Measurements from ENCODE around the gene KRTAP9-7.

KRTAP9-7 gene

GRCh38 chr17:41278176-41278955 lies 2.9 kb downstream of the KRTAP9-7 start:
- DNase-seq = no peak

DNA sequence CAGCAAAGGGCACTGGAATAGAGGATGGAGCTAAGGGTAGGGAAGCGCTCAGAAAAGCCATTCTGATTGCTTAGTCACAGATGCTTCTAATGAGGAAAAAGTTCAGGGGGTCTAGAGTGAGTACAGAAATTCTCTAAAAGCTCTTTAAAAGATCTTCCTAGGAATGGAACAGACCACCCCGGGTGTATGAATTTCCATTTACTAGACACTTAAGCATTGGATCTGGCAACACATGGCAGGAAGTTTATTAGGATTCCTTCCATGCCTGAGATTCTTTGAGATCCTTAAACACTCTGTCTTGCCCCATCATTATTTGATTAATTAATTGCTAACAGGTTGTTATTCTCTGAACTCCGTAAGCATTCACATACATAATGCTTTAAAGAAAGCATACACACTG lies 8.5 kb downstream of the KRTAP9-7 start:
- DNase-seq = no peak

DNA sequence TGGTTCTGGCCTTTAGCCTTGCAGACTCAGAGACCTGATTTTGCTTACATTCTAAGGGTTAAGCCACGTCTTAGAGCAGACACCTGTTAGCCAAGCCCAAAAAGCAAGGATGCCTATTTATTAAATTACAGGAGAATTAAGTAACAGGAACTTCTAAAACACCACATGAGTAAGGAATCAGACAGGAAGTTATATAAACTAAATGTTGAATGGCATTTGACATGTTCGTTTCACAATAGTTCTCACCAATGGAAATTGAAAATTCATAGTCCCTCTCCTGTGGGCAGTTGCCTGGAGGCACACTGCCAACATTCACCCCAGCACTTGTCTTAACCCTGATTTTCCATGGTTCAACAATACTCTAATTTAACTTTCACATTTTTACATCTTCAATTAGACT lies 9.0 kb downstream of the KRTAP9-7 start:
- no peak for DNase-seq

- no peak for DNase-seq
Measured at GRCh38 chr17:41287050-41287449, 11.6 kb downstream of the KRTAP9-7 start.

GRCh38 chr17:41294016-41294415 lies 18.5 kb downstream of the KRTAP9-7 start:
- no peak for DNase-seq

GRCh38 chr17:41296846-41297245 lies 21.3 kb downstream of the KRTAP9-7 start:
- no peak for DNase-seq

DNA sequence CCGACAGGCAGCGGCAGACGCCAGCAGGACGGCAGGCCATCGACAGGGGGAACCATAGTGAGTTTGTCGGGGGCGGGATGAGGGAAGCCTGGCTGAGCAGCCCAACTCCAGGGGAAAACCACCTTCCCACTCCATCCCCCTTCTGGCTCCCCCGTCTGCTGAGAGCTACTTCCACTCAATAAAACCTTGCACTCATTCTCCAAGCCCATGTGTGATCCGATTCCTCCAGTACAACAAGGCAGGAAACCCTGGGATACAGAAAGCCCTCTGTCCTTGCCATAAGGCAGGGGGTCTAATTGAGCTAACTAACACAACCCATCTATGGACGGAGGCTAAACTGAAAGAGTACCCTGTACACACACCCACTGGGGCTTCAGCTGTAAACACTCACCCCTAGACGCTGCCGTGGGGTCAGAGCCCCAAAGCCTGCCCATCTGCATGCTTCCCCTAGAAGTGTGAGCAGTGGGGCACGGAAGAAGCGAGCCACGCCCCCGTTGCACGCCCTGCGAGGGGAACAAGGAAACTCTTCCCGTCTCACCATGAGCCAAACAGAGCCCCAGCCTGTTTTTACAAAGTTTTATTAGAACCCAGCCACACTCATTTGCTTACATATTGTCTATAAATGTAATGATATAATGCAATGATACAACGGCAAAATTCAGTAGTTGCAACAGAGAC lies 23.1 kb downstream of the KRTAP9-7 start:
- no peak for DNase-seq

DNA sequence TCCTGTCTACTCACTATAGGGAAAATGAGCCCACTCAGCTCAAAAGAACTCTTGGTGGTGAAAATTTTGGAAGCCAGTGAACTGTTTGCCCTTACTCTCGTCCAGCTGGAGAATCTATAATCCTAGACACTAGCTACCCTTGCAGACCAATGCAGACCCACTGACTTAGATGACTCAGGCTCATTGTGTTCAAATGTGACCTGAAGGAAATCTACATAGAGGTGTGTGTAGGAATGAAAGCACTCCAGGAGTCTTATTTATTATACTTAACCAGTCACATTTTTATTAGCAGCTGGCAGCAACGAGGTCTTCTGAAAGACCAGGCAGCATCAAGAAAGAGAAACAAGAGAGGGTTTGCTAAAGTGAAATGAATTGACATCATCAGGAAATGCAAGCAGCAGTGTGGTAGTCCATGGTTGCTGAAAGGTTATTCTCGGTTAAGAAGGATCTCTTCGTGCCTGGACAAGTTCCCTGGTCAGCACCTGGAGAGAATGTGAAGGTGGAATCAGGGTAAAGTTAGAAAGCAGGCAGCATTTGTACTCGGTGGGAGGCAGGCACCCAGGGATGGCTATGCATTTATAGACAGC lies 25.8 kb downstream of the KRTAP9-7 start:
- DNase-seq = no peak

DNA sequence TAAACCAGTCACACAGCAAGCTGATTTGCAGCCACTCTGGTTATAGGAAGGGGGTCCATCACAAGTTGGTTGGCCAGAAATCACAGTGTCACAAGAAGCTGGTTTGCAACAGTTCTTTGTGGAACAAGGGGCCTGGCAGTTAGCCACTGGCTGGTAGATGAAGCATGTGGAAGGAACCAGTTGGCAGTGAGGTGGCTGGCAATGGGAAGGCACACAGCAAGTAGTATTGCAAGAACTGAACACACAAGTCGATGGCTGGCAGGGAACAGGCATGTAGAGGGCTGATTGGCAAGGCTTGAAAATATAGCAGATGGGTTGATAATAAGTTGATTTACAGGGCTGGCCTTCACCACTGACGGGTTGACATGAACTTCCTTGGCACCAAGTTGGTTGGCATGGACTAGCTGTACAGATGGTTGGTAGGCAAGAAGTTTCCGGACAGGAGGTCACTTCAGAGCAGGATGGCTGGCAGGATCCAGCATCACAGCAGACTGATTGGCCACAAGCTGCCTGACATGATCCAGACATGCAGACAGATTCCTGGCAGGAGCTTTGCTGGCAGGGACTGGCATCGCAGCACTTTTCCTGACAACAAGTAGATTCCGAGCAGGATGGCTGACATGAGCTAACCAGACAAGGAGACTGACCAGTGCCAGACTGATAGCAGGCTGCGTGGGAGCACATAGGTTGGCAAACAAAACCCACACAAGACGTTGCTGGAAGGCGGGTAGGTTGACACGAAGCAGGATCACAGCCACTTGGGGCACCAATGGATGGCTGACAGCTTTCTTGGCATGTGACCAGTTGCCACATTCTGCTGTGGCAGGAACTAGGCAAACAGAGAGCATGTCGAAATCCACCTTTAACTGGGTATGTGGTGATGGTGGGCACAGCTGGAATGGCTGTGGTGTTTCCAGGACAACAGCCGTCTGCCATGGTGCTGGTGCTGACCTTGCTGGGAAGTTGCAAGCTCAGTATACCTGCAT lies 26.7 kb downstream of the KRTAP9-7 start, which contains the start of gene KRTAP29-1:
Gene KRTAP29-1 (minus strand): TSS at position 936 of the 986 bp plus-strand sequence. CDS start 0 bp downstream, at position 936.
- no peak for DNase-seq

- DNase-seq = no peak
Measured at GRCh38 chr17:41302981-41303380, 27.5 kb downstream of the KRTAP9-7 start.

DNA sequence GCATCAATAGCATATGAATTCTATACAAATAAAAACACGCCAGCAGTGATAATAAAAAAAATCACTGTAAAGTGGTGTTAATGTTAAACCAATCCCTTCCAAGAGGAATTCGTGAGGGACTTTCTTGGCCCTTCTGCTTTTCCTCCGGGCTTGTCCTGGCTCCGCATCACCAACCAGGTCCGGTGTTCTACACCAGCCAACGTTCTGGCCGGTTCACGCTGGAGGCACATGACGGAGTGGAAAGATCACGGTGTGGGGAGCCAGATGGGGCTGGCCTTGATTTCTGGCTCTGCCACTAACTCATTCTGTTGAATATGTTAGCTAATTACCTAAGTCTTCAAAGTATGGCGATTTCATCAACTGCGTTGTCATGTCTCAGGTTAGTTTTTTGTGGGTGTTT lies 28.6 kb downstream of the KRTAP9-7 start:
- no peak for DNase-seq

DNA sequence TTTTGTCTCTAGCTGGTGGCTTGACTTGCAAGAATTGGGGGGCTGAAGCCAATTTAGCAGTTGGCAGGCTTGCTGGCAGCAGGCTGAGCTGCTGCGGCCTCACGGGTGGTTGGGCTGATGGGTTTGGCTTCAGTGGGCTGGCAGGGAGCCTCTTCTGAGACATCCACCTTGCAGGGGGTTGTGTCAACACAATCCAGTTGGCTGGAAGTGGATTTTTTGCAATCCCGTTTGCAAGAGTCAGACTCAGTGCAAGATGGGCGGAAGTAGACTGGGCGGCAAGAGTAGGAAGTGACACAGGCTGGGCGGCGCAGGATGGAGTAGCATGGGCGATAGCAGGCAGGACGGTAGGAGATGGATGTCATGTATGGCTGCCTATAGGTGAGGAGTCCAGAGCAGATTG lies 32.1 kb downstream of the KRTAP9-7 start:
- DNase-seq = no peak

- DNase-seq = peak; percentile 56
Measured at GRCh38 chr17:41308251-41308917, 32.9 kb downstream of the KRTAP9-7 start.

- DNase-seq = peak; percentile 34
Measured at GRCh38 chr17:41308918-41309359, 33.4 kb downstream of the KRTAP9-7 start, which contains the start of gene KRTAP16-1. TSS of gene KRTAP16-1 (minus strand) at chr17:41309309. CDS start at chr17:41309253, 56 bp downstream.

- DNase-seq = no peak
Measured at GRCh38 chr17:41311111-41311510, 35.6 kb downstream of the KRTAP9-7 start.

DNA sequence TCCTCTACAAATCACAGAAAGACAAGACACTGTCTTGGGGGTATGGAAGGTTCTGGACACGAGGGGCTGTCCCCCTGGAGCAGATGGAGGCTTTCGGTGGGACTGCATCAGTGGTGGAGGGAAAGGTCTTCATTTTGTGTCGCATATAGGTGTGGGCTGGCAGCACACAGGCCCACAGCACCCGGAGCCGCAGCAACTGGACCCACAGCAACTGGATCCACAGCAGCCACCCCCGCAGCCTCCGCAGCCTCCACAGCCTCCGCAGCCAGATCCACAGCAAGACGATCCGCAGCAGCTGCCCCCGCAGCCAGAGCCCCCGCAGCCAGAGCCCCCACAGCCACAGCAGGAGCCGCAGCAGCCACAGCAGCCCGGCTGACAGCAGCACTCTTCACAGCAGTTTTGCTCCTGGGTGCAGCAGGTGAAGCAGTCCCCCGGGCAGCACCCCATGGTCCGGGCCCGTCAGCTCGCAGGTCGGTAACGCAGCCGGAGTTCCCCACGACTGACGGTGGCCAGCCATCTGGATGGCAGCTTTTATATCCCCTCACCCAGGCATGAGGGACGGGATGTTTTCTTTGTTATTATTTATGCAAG lies 39.8 kb downstream of the KRTAP9-7 start, which contains the start of gene KRTAP17-1:
Gene KRTAP17-1 (minus strand): TSS at position 507 of the 591 bp plus-strand sequence. CDS start 60 bp downstream, at position 447.
- DNase-seq = no peak

DNA sequence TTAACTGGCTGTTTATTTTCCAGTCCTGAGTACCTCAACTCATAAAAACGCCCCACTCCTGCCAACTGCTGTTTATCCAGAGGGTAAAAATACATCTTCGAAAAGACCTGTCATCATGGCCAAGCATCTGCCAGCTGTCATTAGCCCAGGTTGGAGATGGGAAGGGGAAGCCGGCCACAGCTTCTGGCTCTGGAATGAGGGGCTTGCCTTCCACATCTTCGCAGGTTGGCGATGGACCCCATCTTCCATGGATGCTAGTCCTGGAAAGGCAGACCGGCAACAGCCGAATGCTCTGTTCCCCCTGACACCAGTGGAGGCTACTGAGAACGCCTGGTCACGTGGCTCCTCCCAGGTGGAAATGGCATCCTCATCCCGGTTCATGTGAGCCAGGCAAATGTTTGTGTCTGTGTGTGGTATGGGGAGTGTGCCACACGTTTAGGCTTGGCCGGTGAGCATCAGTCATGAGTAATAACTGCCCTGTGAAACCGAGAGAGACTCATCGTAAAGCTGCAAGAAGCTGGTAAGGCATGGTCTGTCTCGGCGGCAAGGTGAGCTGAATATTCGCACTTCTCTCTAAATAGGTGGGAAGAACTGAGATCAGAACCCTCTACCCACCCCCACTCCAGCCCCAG lies 40.4 kb downstream of the KRTAP9-7 start:
- no peak for DNase-seq

DNA sequence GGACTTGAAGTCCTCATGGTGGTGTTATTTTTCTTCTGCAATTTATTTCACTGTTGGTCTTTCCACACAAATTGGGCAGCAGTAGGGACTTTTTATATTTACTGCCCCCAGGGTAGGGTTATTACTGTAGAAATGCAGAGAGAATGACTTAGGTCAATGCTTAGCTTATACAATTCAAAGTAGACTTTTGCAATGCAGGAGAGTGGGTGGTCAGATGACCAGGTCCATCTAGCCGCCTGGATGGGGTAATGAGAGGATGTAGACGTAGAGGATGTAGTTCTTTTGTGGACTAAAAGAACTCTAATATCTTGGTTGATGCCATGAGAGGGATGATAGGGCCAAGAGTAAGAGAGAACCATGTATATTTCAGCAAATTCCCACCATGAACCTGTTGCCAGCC lies 42.7 kb downstream of the KRTAP9-7 start:
- DNase-seq = no peak

DNA sequence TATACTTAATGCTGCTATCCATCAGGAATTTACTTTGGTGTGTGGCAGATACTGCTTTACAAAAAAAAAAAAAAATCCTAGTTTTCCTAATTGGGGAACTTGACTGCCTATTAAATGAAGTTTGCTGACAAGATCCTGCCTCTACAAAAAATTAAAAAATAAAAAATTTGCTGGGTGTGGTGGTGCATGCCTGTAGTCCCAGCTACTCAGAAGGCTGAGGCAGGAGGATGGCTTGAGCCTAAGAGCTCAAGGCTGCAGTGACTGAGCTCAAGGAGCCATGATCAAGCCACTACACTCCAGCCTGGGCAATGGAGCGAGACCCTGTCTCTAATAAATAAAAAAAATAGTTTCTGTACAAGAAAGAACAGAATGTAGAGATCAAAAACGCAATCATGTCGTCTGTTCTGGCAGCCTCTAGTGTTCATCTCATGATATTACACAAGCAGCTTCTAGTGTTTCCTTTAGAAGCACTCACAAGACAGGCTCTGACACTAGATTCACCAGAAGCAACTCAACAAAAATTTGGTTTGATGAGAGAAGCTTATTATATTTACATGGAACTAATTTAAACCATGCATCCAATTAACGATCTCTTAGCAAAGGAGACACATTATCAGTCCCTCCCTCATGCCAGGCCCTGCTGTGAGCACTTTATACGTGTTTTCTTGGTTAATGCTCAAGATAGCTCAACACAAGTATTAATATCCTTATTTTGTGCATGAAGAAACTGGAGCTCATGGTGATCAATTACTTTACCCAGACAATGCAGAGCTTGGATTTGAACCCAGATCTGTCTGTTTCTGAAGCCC lies 46.8 kb downstream of the KRTAP9-7 start:
- no peak for DNase-seq
